Panc1 (cell line): ENCODE data around the gene MPL. TPM values are rescaled to one million over a fixed set of nuclear protein-coding genes. Genes with fewer than 3 reads are reported as not detected.

Experiments
- ATAC-seq: fragments of 200-7000 bp; cut with Tn5 transposase; 2 replicates; pipeline ENCODE4 v1.9.1; 2020; ENCODE audit warnings: mild to moderate bottlenecking, moderate library complexity
- BruUV-seq: library from RNA; stranded (reverse); fragments of 400-500 nt; replicated peaks from 2 replicates; lab custom pipeline; 2021; lab: Mats Ljungman, UMichigan
- CTCF ChIA-PET: fragments of 300-600 bp; sonication (Branson Sonifier 250); formaldehyde crosslinking; loops from one replicate; lab custom pipeline; 2022; ENCODE audit warnings: antibody characterized with exemption; lab: Charles Lee
- POLR2A ChIA-PET: fragments of 300-600 bp; sonication (Branson Sonifier 250); formaldehyde crosslinking; loops from one replicate; lab custom pipeline; 2022; ENCODE audit warnings: antibody characterized with exemption; lab: Charles Lee
- DNase-seq: peaks from one replicate; pipeline ENCODE4 v3.0.0-alpha.2; 2010; ENCODE audit warnings: low read depth, low spot score
- H3K27ac ChIP-seq: 2 replicates; pipeline ENCODE4 v1.5.1; 2011; ENCODE audit warnings: mild to moderate bottlenecking, low read length, inconsistent platforms
- H3K27me3 ChIP-seq: fragments of 200-500 bp; sonication (Bioruptor generic); 2 replicates; pipeline ENCODE4 v1.6.0; 2014; ENCODE audit warnings: low read length, inconsistent platforms; ENCODE audit not compliant: control insufficient read depth, insufficient read depth
- H3K36me3 ChIP-seq: fragments of 200-500 bp; sonication (Bioruptor generic); 2 replicates; pipeline ENCODE4 v1.5.1; 2014; ENCODE audit warnings: inconsistent platforms, mild to moderate bottlenecking, low read length, moderate library complexity; ENCODE audit not compliant: control insufficient read depth, insufficient read depth
- H3K4me1 ChIP-seq: 2 replicates; pipeline ENCODE4 v1.5.1; 2011; ENCODE audit warnings: inconsistent platforms, mild to moderate bottlenecking, low read length, moderate library complexity; ENCODE audit not compliant: control insufficient read depth, insufficient read depth
- H3K4me3 ChIP-seq, 2 experiments: 2 replicates each; pipeline ENCODE4 v1.5.1; 2011 to 2012; ENCODE audit warnings: low read depth in 2 of 2, low read length in 2 of 2, mild to moderate bottlenecking in 2 of 2, inconsistent platforms in 1 of 2, moderate library complexity in 1 of 2
- H3K9me3 ChIP-seq: fragments of 200-500 bp; sonication (Bioruptor generic); 2 replicates; pipeline ENCODE4 v1.5.1; 2014; ENCODE audit warnings: low read depth, mild to moderate bottlenecking, inconsistent platforms, low read length, moderate library complexity; ENCODE audit not compliant: control insufficient read depth, insufficient read depth
- POLR2AphosphoS5 ChIP-seq: IDR thresholded peaks from 2 replicates; pipeline ENCODE4 v1.6.1; 2012; ENCODE audit warnings: mild to moderate bottlenecking, low read depth, low read length, moderate library complexity
- SIN3A ChIP-seq: IDR thresholded peaks from 2 replicates; pipeline ENCODE4 v1.6.1; 2012; ENCODE audit warnings: low read depth, mild to moderate bottlenecking, low read length, moderate library complexity, borderline replicate concordance; ENCODE audit not compliant: insufficient read depth
- TCF7L2 ChIP-seq: IDR thresholded peaks from 2 replicates; pipeline ENCODE4 v1.6.1; 2011; ENCODE audit warnings: mild to moderate bottlenecking, low read depth, low read length, inconsistent platforms
- in situ Hi-C: cut with HindIII; loops from 2 replicates; pipeline ENCODE4 v1.10.0; 2016; ENCODE audit warnings: low sequenced_read_pairs, low pct_unique_long_range_greater_than_20kb
- intact Hi-C: fragments of 100-400 bp; cut with micrococcal nuclease; formaldehyde crosslinking; loops from one replicate; pipeline ENCODE4 v1.10.0; 2022; ENCODE audit not compliant: unreplicated experiment
- total RNA-seq: library from RNA; stranded (reverse); gene quantifications from one replicate; pipeline ENCODE4 v1.2.1, GENCODE V29; 2021; ENCODE audit not compliant: unreplicated experiment
- TF ChIP-seq, protein P1 (sequence below), 2 experiments: IDR thresholded peaks; 2 replicates each; pipeline ENCODE4 v1.6.1; 2011 to 2012; ENCODE audit warnings: low read depth in 2 of 2, control low read depth in 1 of 2, low read length in 1 of 2, mild to moderate bottlenecking in 1 of 2, moderate library complexity in 1 of 2; ENCODE audit not compliant: insufficient read depth in 1 of 2
- TF ChIP-seq, protein P2 (sequence below): fragments of 450-650 bp; IDR thresholded peaks from 2 replicates; pipeline ENCODE4 v1.5.1; 2017; ENCODE audit warnings: mild to moderate bottlenecking

MPL gene
- total RNA-seq, 1 experiment from 2014 or later = not detected

DNA sequence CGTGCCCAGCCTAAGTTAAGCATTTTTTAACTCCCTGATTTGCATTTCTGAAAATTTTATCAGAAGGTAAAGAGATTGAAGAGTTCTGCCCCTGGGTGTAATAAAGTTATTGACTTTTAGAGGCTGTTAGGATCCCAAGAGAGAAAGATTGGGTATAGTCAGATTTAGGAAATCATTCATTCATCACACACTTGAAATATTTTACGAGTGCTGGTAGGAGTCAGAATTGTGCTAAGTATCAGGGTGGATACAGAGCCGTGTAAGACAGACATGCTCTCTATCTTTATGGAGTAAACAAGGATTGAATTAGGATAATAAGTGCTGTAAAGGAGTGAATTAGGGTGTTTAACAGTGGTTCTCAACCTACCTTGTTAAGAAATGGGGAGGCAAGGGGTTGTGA, 55.1 kb downstream of the MPL start:
- ChIA-PET POLR2A (no interaction called here), CTCF (no interaction called here)
- intact Hi-C loops = no loop called here

DNA sequence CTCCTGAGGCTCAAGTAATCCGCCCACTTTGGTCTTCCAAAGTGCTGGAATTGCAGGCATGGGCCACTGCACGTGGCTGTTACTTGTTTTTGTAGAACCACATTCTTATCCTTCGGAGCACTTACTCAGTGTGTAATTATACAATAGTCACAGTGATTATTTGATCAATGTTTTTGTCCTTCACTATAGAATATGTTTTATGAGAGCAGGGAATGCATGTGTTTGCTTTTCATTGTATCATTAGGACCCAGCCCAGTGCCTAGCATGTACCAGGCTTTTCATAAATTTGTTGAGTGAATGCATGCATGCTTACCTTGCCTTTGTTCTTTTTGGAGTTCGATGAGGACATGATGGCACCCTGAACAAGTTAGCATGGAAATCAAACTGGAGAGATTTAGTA, 57.9 kb downstream of the MPL start:
- intact Hi-C loops = no loop called here
- no peak overlapping the region for H3K27ac ChIP-seq
- H3K4me3 ChIP-seq = no peak overlapping the region
- TF ChIP-seq SIN3A (no peak), TCF7L2 (no peak), POLR2AphosphoS5 (no peak)
- TF ChIP-seq, protein P1, sequence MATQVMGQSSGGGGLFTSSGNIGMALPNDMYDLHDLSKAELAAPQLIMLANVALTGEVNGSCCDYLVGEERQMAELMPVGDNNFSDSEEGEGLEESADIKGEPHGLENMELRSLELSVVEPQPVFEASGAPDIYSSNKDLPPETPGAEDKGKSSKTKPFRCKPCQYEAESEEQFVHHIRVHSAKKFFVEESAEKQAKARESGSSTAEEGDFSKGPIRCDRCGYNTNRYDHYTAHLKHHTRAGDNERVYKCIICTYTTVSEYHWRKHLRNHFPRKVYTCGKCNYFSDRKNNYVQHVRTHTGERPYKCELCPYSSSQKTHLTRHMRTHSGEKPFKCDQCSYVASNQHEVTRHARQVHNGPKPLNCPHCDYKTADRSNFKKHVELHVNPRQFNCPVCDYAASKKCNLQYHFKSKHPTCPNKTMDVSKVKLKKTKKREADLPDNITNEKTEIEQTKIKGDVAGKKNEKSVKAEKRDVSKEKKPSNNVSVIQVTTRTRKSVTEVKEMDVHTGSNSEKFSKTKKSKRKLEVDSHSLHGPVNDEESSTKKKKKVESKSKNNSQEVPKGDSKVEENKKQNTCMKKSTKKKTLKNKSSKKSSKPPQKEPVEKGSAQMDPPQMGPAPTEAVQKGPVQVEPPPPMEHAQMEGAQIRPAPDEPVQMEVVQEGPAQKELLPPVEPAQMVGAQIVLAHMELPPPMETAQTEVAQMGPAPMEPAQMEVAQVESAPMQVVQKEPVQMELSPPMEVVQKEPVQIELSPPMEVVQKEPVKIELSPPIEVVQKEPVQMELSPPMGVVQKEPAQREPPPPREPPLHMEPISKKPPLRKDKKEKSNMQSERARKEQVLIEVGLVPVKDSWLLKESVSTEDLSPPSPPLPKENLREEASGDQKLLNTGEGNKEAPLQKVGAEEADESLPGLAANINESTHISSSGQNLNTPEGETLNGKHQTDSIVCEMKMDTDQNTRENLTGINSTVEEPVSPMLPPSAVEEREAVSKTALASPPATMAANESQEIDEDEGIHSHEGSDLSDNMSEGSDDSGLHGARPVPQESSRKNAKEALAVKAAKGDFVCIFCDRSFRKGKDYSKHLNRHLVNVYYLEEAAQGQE (IDR thresholded peaks at IDR 0.05; ENCODE audit: insufficient read depth in 1 of 2, low read depth in 2 of 2, low read length in 1 of 2) = no peak
- TF ChIP-seq, protein P2, sequence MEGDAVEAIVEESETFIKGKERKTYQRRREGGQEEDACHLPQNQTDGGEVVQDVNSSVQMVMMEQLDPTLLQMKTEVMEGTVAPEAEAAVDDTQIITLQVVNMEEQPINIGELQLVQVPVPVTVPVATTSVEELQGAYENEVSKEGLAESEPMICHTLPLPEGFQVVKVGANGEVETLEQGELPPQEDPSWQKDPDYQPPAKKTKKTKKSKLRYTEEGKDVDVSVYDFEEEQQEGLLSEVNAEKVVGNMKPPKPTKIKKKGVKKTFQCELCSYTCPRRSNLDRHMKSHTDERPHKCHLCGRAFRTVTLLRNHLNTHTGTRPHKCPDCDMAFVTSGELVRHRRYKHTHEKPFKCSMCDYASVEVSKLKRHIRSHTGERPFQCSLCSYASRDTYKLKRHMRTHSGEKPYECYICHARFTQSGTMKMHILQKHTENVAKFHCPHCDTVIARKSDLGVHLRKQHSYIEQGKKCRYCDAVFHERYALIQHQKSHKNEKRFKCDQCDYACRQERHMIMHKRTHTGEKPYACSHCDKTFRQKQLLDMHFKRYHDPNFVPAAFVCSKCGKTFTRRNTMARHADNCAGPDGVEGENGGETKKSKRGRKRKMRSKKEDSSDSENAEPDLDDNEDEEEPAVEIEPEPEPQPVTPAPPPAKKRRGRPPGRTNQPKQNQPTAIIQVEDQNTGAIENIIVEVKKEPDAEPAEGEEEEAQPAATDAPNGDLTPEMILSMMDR = no peak
- in situ Hi-C loops = no loop called here
- CTCF ChIA-PET = no interaction called here
- no peaks in the 10 kb centered on the region; the same call in 1 of the 2 replicates for H3K36me3 ChIP-seq
- ATAC-seq (no peak), DNase-seq (no peak)
- no peaks in the 10 kb centered on the region for H3K9me3 ChIP-seq
- no peaks in the 10 kb centered on the region for H3K27me3 ChIP-seq
- H3K4me1 ChIP-seq = peaks cover 2% of the 10 kb centered on the region; the same call in 1 of the 2 replicates
- POLR2A ChIA-PET = no interaction called here
- BruUV-seq = no TSS peak

More for the DNA sequence above, 55.1 kb downstream of the MPL start:
- no peak for DNase-seq
- no peak for TF ChIP-seq TCF7L2
- H3K36me3 ChIP-seq = peaks cover 8% of the 10 kb centered on the region; the same call in 1 of the 2 replicates
- ATAC-seq = no peak
- H3K9me3 ChIP-seq = no peaks in the 10 kb centered on the region
- H3K4me3 ChIP-seq = no peak overlapping the region
- H3K27ac ChIP-seq = no peak overlapping the region
- H3K27me3 ChIP-seq = no peaks in the 10 kb centered on the region
- no TSS peak for BruUV-seq
- in situ Hi-C loops = no loop called here
- peaks cover 14% of the 10 kb centered on the region for H3K4me1 ChIP-seq

DNA sequence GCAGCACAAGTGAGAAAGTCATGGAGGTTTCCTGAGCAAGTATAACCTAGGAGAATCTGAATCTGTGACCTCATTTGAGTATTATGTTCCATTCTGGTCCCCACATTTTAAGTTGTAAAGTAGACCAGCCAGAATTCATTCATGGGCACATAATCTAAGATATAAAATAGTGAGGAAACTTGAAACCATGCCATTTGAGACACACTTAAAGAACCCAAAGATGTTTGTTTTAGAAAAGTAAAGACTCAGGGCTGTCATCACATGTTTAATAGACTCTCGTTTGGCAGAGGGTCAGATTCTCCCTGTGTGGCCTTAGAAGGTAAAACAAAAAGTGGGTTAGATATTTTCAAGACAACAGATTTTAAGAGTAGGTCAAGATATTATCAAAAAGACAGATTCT, 58.4 kb downstream of the MPL start:
- Histone ChIP-seq H3K4me3 (no peak overlapping the region), H3K27me3 (no peaks in the 10 kb centered on the region), H3K27ac (no peak overlapping the region), H3K36me3 (no peaks in the 10 kb centered on the region), H3K4me1 (no peaks in the 10 kb centered on the region), H3K9me3 (no peaks in the 10 kb centered on the region)
- in situ Hi-C loops = no loop called here
- ATAC-seq (no peak), DNase-seq (no peak)
- TSS peak; percentile 5 for BruUV-seq
- intact Hi-C loops = no loop called here
- ChIA-PET POLR2A (no interaction called here), CTCF (no interaction called here)
- TF ChIP-seq, protein P1 (IDR thresholded peaks at IDR 0.05; ENCODE audit: insufficient read depth in 1 of 2, low read depth in 2 of 2, low read length in 1 of 2) = no peak
- TF ChIP-seq POLR2AphosphoS5 (no peak), TCF7L2 (no peak), SIN3A (no peak)
- TF ChIP-seq, protein P2 = no peak
